Mucosa of descending colon (tissue), 3 donors: ENCODE data around the gene CCDC57. TPM values are rescaled to one million over a fixed set of nuclear protein-coding genes. Genes with fewer than 3 reads are reported as not detected.

Experiments
- ATAC-seq: fragments of 200-7000 bp; cut with Tn5 transposase; one replicate; pipeline ENCODE4 v1.9.1; 2020; ENCODE audit warnings: mild to moderate bottlenecking, moderate library complexity
- DNase-seq, 3 donors: peaks; one replicate each; pipeline ENCODE4 v3.0.0-alpha.2; 2020
- H3K36me3 ChIP-seq: fragments of 200-600 bp; one replicate; pipeline ENCODE4 v1.8.0; 2021; ENCODE audit warnings: low read depth, mild to moderate bottlenecking
- H3K4me1 ChIP-seq: fragments of 200-600 bp; one replicate; pipeline ENCODE4 v1.8.0; 2021; ENCODE audit warnings: low read depth, mild to moderate bottlenecking
- H3K4me3 ChIP-seq: fragments of 200-600 bp; one replicate; pipeline ENCODE4 v1.8.0; 2021; ENCODE audit warnings: mild to moderate bottlenecking
- H3K9me3 ChIP-seq: fragments of 200-600 bp; one replicate; pipeline ENCODE4 v1.8.0; 2021; ENCODE audit warnings: mild to moderate bottlenecking
- CTCF ChIP-seq: fragments of 200-600 bp; IDR thresholded peaks from one replicate; pipeline ENCODE4 v1.8.0; 2022; ENCODE audit warnings: antibody characterized with exemption, mild to moderate bottlenecking
- intact Hi-C, 2 donors: fragments of 100-400 bp; cut with DNase I in 1 of 2; cut with micrococcal nuclease in 1 of 2; formaldehyde crosslinking; loops; one replicate each; pipeline versions ENCODE4 v1.11.0 to v1.11.1; 2022; cut with DNase I, micrococcal nuclease
- total RNA-seq, 3 donors: library from RNA; stranded (reverse); fragmentation: NEBNext Ultra II Directional in 2 of 3; extraction: Animal tissue kit (Norgen Biotek cat#: 25700) in 2 of 3; gene quantifications; one replicate each; pipeline versions ENCODE4 v1.2.1 to v1.2.4, GENCODE V29; 2021 to 2023
- donor health status: DM: no; HTN: no; CAD: no; lungs with moderate emphysema.
- donor health status: DM: no; HTN: no; CAD: no.
- donor health status: DM: no; HTN: yes; CAD: no.

CCDC57 gene
- total RNA-seq, 3 donors from 2014 or later: 41.3 to 46.3 (median 45.4) TPM

GRCh38 chr17:82114447-82114846 is 98.2 kb downstream of the CCDC57 start:
- H3K4me3 ChIP-seq: no peak overlapping the region
- no peaks in the 10 kb centered on the region for H3K36me3 ChIP-seq
- DNase-seq (no peak), ATAC-seq (no peak)
- no peaks in the 10 kb centered on the region for H3K9me3 ChIP-seq
- no peak for TF ChIP-seq CTCF
- no peaks in the 10 kb centered on the region for H3K4me1 ChIP-seq
- intact Hi-C loops: no loop called here

- no peak for TF ChIP-seq CTCF
- Histone ChIP-seq H3K36me3 (no peaks in the 10 kb centered on the region), H3K9me3 (no peaks in the 10 kb centered on the region), H3K4me3 (no peak overlapping the region), H3K4me1 (no peaks in the 10 kb centered on the region)
- intact Hi-C loops: no loop called here
- ATAC-seq: no peak
- no peak for DNase-seq
These were observed 98.7 kb downstream of the CCDC57 start for GRCh38 chr17:82113941-82114340.

GRCh38 chr17:82113422-82113821 is 99.2 kb downstream of the CCDC57 start:
- Histone ChIP-seq H3K4me1 (no peaks in the 10 kb centered on the region), H3K36me3 (no peaks in the 10 kb centered on the region)

GRCh38 chr17:82112914-82113311 is 99.7 kb downstream of the CCDC57 start:
- intact Hi-C loops: no loop called here
- ATAC-seq (no peak), DNase-seq (no peak)
- Histone ChIP-seq H3K4me3 (no peak overlapping the region), H3K4me1 (no peaks in the 10 kb centered on the region), H3K36me3 (no peaks in the 10 kb centered on the region), H3K9me3 (no peaks in the 10 kb centered on the region)
- TF ChIP-seq CTCF: no peak

More at GRCh38 chr17:82113422-82113821, 99.2 kb downstream of the CCDC57 start:
- DNase-seq (no peak), ATAC-seq (no peak)
- no peak for TF ChIP-seq CTCF
- no peaks in the 10 kb centered on the region for H3K9me3 ChIP-seq
- no peak overlapping the region for H3K4me3 ChIP-seq
- intact Hi-C loops: no loop called here

- ATAC-seq: no peak
- Histone ChIP-seq H3K9me3 (no peaks in the 10 kb centered on the region), H3K4me1 (no peaks in the 10 kb centered on the region), H3K4me3 (no peak overlapping the region), H3K36me3 (no peaks in the 10 kb centered on the region)
- DNase-seq: no peak
- intact Hi-C loops: no loop called here
- TF ChIP-seq CTCF: no peak
These were observed 100.3 kb downstream of the CCDC57 start for GRCh38 chr17:82112181-82112913.
